Measurements from ENCODE around the gene CTRL.
"Not testable (repeated sequence)": the region's sequence is repeated elsewhere in the genome, so short reads cannot be mapped to it uniquely, and the experiment has no call there.

Gene CTRL

DNA sequence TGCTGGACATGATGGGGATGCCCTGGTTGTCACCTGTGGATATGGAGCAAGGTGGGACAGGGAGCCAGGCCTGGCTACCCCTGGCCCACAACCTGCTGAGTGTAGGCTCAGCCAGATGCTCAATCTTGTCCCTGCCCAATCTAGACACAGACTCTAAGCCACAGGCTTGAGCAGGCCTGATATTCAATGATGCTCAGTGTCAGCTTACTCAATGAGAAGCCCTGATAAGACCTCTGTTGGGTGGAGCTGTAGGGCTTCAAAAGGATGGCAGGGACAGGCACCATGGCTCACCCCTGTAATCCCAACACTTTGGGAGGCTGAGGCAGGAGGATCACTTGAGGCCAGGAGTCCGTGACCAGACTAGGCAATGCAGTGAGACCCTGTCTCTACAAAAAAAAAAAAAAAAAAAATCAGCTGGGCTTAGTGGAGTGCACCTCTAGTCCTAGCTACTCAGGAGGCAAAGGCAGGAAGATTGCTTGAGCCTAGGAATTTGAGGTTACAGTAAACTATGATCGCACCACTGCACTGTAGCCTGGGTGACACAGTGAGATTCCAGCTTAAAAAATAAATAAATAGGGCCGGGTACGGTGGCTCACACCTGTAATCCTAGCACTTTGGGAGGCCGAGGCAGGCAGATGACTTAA is 8.9 kb upstream of the CTRL start:
- DNase-seq: no peak

DNA sequence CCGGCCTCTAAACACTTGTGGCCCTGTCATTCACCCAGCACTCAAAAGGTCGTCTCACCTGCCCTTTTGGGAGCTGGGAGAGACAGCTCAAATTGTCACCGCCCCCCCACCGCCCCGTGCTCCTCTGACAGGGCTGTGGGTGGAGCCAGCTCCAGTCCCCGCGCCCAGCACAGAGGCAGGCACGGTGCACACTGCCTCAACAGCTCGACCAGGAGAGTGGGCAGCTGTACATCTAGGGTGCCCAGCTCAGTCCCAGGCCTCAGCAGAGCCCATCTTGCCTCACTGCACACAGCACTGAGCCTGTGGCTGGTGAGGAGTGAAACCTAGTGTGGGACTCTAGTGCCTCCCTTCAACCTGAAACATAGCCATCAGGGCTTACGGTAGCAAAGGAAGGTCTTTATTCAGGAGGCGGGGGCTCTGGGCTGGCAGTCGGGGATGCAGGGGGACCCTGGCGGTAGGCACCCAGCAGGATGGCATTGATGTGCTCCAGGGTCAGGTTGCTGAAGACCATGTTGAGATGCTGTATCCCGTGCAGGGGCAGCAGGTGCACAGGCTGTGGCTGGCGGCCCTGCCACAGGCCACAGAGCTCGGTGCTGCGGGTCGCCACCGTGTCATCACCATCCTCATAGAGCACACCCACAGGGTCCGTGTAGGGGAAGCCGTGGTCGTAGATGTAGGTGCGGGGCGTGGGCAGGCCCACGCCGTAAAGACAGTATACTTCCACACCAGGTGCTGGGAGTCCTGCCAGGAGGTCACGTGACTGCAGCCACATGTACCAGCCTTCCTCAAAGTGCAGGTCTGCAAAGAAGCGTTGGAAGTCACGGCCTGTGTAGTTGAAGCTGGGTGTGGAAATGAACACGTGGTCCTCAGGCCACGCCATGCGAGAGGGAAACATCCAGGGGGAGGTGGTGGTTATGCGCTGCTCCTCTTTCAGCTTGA is 8.1 kb upstream of the CTRL start:
- DNase-seq: peak; percentile 68

DNA sequence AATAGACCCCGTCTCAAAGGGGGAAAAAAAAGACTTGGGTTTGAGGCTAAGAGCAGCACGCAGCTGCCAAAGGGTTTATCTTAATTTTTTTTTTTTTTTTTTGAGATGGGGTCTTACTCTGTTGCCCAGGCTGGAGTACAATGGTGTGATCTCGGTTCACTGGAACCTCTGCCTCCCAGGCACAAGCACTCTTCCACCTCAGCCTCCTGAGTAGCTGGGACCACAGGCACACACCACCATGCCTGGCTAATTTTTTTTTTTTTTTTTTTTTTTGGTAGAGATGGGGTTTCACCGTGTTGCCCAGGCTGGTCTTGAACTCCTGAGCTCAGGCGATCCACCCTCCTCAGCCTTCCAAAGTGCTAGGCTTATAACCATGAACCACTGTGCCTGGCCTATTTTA is 6.1 kb upstream of the CTRL start:
- not testable (repeated sequence) for DNase-seq

DNA sequence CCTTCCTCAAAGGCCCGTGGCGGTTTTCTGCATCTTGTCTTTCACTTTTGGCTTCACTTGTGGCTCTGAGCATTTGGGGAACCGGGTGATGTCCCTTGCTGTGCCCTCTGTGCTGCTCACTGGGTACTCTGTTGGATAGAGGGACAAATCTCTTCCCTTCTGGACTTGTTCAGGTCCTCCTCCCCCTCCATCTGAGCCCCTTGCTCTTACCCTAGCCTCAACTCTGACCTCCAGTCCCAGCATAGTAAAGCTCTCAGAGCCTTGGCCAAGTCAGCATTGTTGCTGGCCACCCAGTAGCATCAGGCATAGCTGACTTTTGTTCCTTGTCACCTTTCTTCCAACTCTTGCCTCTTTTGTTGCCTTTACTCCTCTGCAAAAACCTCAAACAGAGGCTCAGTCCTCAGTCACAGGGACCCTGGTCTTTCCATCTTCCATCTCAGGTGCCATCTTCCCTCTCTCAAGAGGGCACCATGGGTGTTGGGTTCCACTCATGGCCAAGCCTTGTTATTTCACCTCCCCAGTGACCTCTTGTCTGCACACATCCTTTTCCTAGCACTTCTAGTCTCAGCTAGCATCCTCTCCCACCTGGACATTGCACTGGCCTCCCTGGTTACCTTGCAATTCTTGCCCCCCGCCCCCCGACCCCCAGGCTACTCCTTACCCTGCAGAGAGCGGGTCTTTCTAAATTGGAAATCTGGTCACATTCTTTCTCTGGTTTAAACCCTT is 5.4 kb upstream of the CTRL start:
- peak; percentile 82 for DNase-seq

DNA sequence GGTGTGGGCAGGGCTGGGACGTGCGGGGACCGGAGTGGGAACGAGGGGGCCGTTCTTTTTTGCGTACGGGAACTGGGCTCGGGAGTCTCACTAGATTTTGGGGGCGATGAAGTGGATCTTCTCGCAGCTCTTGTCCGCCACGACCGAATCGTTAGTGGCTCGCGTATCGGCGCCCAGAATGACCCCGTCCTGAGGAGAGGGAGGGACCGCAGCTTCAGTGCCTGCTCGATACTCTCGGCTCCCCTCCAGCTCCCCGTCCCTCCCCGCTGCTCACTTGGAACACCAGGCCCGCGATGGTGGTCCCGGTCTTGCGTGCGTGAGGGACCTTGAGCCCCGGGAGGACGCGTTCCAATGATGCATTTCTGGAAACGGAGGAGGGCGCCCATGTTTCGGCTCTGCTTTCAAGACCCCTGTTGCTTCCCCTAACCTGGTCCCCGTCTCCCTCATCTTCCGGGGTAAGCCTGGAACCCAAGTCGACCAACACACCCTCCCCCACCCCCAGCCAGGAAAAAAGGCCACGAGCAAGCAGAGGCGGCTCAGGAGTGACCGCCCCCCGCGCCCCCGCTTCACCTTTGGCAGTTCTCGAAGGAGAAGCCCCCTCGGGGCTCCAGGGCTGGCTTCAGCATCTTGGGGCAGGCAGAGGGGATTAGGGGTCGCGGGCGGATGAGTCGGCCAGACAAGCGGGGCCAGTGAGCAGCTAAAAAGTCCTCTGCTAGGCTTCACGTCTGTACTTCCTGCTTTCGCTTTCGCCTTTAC is 4.6 kb upstream of the CTRL start, which contains the start of gene PSMB10:
TSS of gene PSMB10 (minus strand) at position 727 of the 756 bp plus-strand sequence. CDS start at position 626, 101 bp downstream.
- peak; percentile 71 for DNase-seq

DNA sequence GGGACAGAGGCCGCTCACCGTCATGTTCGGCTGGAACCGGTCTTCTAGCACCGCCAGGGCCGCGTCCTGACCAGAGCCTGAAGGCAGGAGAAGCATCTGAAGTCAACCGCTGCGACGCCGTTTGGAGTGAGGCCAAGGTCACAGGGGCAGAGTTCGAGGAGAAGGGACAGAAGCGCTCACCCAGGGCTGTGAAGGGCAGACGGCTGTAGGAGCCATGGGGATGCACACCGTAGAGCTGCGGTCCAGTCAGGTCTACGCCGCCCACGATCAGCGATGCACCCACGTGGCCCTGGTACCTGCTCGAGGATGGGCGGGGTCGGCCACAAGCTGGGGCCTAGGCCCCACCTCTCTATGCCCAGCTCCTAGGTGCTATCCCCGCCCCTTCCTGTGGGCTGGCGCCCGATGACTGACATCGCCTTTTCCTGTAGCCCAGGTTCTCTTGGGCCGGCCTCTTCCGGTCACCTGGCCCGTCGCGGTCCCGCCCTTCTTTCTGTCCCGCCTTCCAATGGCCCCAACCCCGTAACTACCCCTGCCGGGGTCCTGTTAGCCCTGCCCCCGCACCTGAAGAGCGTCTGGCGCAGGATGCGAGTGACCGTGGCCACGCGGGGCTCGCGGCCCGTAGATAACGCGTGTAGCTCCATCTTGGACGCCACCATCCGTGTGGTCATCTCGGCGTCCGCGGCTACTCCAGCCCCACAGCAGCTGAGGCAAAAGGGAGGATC is 3.9 kb upstream of the CTRL start:
- DNase-seq: peak; percentile 96

DNA sequence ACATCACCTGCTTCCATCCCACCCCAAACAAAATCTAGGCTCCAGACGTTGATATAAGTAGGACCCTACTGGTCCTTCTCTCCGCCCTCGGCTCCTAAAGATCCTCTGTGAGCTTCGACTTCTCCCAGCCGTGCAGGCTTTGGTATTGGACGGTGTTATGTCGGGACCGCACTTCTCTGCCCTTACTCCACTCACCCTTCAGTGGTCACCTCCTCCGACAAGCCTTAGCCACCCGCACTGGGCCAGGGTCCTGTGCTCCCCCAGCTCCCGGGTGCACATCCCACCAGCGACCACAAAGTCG is 3.4 kb upstream of the CTRL start:
- no peak for DNase-seq

DNA sequence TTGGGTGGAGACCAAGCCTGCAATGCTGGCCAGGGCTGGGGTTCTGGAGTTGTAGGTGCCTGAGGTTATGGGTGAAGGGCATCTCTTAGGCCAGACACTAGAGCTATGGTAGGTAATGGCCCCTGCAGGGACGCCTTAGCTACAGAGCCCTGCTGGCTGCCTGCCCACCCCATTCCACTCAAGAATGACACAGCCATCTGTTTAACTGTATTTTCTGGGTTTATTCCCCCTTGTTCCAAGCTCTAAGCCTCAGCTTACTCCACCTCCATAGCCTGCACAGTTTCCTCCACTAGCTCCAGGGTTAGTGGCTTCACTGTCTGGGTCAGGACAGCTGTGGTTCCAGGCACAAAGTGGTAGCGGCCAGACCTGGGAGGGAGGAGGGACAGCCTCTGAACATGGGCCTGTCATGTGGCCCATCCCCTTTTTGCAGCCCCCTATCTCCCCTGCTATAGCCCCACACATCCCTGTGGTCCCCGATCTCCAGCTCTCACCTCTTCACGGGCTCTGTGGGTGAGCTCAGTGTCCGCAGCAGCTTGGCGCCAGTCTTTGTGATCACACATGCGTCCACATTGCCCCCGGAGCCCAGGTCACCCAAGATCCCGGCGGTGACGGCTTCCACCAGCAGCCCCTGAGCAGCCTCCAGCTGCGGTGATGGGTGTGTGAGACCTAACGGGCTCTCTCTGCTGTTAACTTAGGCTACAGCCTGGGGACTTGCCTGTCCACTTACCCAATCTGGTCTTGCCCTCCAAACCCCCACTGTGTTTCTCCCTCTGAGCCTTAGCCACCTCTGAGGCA is 2.8 kb upstream of the CTRL start:
- no peak for DNase-seq

DNA sequence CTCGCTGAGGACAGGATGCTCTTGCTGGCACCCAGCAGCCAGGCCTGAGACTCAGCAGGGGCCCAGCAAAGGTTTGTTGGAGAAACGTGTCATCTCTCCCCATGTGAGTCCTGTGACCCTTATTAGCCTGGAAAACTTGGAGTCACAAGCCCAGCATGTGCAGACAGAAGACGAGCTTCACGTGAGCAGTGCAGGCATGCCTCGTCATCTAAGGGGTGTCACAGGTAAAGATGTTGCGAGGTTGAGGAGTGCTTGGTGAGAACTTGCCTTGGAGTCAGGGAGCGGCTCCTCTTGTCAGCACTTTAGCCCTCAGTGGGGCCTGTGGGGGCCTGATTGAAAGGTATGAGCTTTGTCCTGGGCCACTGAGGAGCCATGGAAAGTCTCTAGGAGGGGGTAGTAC is 2.1 kb upstream of the CTRL start:
- no peak for DNase-seq

DNA sequence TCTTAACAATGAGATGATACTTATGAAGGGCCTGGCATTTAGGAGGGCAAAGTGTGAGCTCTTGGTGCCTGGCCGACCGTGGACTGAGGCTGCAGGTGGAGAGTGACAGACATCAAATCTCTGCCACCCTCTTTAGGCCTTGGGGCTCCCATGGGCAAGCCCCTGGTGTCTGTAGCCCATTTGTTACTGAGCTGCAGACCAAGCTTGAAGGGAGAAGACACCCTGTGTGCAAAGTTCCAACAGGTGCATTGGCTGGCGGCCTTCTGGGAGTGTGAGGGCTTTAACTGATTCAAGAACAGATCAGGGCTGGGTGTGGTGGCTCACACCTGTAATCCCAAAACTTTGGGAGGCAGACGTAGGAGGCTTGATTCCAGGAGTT is 789 bp upstream of the CTRL start:
- no peak for DNase-seq

DNA sequence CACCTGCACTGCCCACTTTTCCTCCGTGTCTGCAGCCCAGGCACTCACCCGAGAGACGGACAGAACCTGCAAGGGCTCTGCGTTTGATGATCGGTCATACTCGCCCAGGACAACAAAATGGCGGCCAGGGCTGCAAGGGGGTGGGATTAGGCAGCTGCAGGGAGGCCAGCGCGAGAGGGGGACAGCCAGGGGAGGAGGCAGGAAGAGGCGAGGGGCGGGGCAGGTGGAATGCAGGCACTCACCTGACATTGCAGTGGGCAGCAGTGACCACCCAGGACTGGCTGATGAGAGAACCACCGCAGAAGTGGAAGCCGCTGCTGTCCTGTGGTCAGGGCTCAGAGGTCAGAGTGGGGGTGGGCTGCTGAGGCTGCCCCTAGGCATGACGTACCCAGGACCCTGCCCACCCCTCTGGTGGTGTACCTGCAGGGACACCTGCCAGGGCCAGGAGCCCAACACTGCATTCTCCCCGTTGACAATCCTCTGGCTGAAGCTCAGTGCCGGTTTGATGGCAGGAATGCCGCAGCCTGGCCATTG is 917 bp downstream of the CTRL start:
- DNase-seq: no peak

DNA sequence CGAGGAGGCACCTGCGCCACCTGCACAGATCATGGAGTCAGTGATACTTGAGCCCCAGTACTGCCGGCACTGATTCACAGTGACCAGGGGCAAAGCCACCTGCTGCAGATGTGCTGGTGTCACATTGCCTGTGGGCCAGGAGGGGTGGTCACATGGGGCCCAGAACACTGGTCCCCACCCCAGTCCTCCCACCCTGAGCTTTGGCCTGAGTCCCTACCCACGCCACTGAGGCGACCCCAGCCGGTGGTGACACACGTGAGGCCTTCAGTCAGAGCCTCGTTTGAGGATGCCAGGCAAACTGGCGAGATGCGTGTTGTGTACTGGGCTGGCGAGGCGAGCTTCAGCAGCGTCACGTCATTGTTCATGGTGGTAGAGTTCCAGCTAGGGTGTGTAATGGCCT is 1.5 kb downstream of the CTRL start:
- DNase-seq: no peak

DNA sequence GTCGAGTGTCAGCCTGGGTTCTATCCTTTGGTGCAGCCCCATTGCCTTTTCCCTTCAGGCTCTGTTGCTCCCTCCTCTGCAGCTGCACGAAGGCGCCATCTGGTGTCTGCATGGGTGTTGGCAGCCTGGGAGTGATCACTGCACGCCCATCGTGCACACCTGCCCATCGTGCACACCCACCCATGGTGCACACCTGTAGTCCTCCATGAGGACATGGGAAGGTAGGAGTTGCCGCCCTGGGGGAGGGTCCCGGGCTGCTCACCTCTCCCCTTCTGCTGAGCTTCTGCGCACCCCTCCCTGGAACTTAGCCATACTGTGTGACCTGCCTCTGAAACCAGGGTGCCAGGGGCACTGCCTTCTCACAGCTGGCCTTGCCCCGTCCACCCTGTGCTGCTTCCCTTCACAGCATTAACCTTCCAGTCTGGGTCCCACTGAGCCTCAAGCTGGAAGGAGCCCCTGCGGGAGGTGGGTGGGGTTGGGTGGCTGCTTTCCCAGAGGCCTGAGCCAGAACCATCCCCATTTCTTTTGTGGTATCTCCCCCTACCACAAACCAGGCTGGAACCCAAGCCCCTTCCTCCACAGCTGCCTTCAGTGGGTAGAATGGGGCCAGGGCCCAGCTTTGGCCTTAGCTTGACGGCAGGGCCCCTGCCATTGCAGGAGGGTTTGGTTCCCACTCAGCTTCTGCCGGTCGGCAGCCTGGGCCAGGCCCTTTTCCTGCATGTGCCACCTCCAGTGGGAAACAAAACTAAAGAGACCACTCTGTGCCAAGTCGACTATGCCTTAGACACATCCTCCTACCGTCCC is 2.9 kb downstream of the CTRL start:
- DNase-seq: peak; percentile 88

DNA sequence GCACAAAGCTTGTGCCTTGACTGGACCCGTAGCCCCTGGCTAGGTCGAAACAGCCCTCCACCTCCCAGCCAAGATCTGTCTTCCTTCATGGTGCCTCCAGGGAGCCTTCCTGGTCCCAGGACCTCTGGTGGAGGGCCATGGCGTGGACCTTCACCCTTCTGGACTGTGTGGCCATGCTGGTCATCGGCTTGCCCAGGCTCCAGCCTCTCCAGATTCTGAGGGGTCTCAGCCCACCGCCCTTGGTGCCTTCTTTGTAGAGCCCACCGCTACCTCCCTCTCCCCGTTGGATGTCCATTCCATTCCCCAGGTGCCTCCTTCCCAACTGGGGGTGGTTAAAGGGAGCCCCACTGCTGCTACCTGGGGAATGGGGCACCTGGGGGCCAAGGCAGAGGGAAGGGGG is 3.5 kb downstream of the CTRL start:
- DNase-seq: no peak

DNA sequence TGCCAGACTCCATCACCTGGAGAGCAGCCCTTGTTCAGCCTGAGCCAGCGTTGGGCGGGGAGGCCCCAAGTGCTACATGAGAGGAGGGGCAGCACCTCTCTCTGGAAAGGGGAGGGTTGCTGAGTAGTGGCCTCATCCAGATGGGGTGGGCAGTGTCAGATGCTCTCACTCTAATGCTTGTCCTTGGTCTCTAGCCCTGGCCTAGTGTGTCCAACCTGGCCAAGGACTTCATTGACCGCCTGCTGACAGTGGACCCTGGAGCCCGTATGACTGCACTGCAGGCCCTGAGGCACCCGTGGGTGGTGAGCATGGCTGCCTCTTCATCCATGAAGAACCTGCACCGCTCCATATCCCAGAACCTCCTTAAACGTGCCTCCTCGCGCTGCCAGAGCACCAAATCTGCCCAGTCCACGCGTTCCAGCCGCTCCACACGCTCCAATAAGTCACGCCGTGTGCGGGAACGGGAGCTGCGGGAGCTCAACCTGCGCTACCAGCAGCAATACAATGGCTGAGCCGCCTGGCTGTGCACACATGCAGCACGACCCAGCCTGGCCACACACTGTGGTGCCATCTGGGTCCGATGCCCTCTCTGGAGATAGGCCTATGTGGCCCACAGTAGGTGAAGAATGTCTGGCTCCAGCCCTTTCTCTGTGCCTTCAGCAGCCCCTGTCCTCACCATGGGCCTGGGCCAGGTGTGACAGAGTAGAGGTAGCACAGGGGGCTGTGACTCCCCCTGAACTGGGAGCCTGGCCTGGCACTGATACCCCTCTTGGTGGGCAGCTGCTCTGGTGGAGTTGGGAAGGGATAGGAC is 4.3 kb downstream of the CTRL start:
- no peak for DNase-seq

DNA sequence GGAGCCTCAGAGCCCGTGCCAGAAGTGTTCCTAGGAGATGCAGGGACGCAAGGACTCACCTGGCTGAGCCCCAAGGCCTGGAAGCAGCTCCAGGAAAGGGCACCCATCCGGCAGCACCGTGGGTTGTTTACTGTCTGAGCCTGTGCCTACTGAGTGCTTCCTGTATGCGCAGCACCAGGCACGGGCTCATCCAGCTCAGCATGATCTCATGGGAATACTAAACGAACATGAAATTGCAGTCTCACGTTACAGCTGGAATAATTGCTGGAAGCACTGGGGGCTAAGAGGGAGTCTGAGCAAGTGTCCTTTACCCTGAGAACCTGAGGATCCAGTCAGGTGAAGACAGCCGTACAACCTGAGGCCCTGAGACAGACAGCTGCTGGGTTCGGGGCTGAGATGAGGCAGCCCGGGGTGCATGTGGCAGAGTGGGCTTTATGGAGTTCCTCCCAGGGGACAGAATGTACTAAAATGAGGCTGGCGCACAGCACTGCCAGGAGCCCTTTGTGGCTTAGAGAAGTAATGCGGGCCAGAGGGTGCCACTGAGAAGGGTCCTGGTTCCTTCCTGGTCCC is 5.4 kb downstream of the CTRL start:
- no peak for DNase-seq

DNA sequence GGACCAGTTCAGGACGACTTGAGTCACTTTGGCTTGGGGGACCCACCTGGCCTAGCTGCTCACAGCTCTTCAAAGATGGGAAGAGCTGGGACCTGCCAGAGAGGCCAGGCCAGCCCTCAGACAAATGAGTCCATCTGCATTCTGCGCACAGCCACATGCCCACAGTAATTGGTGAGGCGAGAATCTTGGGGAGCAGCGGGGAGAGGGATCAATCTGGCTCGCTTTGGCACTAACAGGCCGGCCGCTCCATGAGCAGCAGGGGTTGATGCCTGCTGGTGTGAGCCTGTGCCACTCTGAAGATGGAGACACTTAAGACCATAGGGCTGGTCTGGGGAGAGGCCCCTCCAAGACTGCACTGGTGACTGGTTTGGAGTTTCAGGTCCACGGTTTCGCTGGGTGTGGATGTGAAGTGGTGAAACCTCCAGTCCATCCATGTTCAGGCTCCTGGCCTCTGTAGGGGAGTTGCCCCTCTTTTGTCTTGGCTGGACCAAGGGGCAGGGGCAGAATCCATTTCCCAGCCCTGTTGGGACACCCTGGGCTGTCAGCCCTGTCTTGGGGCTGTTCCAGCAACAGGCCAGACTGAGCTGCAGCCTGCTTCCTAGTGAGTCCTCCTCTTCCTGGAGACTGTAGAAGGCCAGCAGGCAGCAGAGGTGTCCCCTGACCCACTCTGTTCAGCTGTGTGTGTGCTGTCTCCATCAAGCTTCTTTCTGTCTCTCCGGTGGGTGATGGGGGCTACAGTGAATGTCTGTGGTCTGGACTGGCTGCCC is 7.3 kb downstream of the CTRL start:
- DNase-seq: no peak

DNA sequence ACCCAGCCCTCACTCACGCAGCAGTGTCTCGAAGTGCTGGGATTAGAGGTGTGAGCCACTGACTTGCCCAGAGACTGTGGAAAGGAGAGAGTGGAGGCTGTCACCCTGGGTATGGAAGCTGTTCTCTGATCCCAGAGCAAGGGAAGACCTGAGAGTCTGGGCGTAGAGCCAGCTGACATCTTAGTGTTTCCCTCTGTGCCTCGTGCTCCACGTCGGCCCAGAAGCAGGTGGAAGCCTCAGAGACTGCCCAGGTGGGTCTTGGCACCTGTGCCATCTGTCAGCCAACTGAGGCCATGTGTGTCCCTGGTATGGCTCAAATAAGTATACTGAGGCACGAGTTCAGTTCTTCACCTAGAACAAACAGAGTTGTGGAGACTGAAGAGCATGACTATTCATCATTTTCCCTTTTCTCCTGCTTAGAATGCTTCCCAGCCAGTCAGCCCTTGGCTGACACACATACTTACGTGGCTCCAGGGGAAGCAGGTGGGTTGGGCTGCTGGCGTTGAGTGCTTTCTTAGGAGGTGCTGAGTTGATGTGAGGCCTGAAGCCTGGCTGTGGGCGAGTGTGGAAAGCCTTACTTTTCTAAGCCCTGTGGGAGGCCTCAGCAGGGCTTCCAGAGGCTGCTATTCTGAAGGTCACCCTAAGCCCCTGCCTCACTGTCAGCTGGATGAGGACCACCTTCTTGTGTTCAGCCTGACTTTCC is 8.1 kb downstream of the CTRL start:
- no peak for DNase-seq

Measured in stimulated activated CD8-positive, alpha-beta memory T cell treated with anti-CD3 and anti-CD28 coated beads, Interleukin-4, amount 100 ng/mL, for 48 hours (primary cell).